ENCODE results near the gene FHOD1. TPM values are rescaled to one million over a fixed set of nuclear protein-coding genes. Genes with fewer than 3 reads are reported as not detected.
A peak's percentile ranks its signal among the peaks of the same experiment; 100 is the strongest.

FHOD1 gene
- total RNA-seq, 1 donor from 2014 or later: 2.6 TPM

- FAIRE-seq (no peak), DNase-seq (ENCODE audit: low read depth) (peak; percentile 76)
- no peak for TF ChIP-seq CTCF (IDR thresholded peaks at IDR 0.05; ENCODE audit: insufficient read depth, low read length, severe bottlenecking)
- Histone ChIP-seq H3K36me3 (ENCODE audit: control insufficient read depth, insufficient read depth, low read length) (peaks cover 2% of the 10 kb centered on the region), H3K27me3 (ENCODE audit: control insufficient read depth, insufficient read depth, low read length) (no peaks in the 10 kb centered on the region), H3K4me3 (ENCODE audit: low read depth, low read length) (peak overlapping the region; percentile 65)
Measured at GRCh38 chr16:67277999-67278772, 30.9 kb upstream of the FHOD1 start.

- TF ChIP-seq CTCF (IDR thresholded peaks at IDR 0.05; ENCODE audit: insufficient read depth, low read length, severe bottlenecking): no peak
- Histone ChIP-seq H3K4me3 (ENCODE audit: low read depth, low read length) (no peak overlapping the region), H3K36me3 (ENCODE audit: control insufficient read depth, insufficient read depth, low read length) (peaks cover 2% of the 10 kb centered on the region), H3K27me3 (ENCODE audit: control insufficient read depth, insufficient read depth, low read length) (no peaks in the 10 kb centered on the region)
- FAIRE-seq (no peak), DNase-seq (ENCODE audit: low read depth) (peak; percentile 95)
Measured at GRCh38 chr16:67277294-67277998, 30.2 kb upstream of the FHOD1 start.

GRCh38 chr16:67275321-67275720, 28.0 kb upstream of the FHOD1 start:
- FAIRE-seq (no peak), DNase-seq (ENCODE audit: low read depth) (no peak)
- TF ChIP-seq CTCF (IDR thresholded peaks at IDR 0.05; ENCODE audit: insufficient read depth, low read length, severe bottlenecking): no peak
- peaks cover 2% of the 10 kb centered on the region for H3K36me3 ChIP-seq (ENCODE audit: control insufficient read depth, insufficient read depth, low read length)
- H3K27me3 ChIP-seq (ENCODE audit: control insufficient read depth, insufficient read depth, low read length): no peaks in the 10 kb centered on the region
- H3K4me3 ChIP-seq (ENCODE audit: low read depth, low read length): no peak overlapping the region

- DNase-seq (ENCODE audit: low read depth) (no peak), FAIRE-seq (no peak)
- no peaks in the 10 kb centered on the region for H3K27me3 ChIP-seq (ENCODE audit: control insufficient read depth, insufficient read depth, low read length)
- H3K36me3 ChIP-seq (ENCODE audit: control insufficient read depth, insufficient read depth, low read length): peaks cover 1% of the 10 kb centered on the region
- no peak overlapping the region for H3K4me3 ChIP-seq (ENCODE audit: low read depth, low read length)
- TF ChIP-seq CTCF (IDR thresholded peaks at IDR 0.05; ENCODE audit: insufficient read depth, low read length, severe bottlenecking): no peak
Measured at GRCh38 chr16:67271446-67271845, 24.2 kb upstream of the FHOD1 start.

GRCh38 chr16:67270931-67271338, 23.7 kb upstream of the FHOD1 start:
- Histone ChIP-seq H3K36me3 (ENCODE audit: control insufficient read depth, insufficient read depth, low read length) (no peaks in the 10 kb centered on the region), H3K4me3 (ENCODE audit: low read depth, low read length) (no peak overlapping the region), H3K27me3 (ENCODE audit: control insufficient read depth, insufficient read depth, low read length) (no peaks in the 10 kb centered on the region)
- DNase-seq (ENCODE audit: low read depth): no peak
- no peak for FAIRE-seq
- TF ChIP-seq CTCF (IDR thresholded peaks at IDR 0.05; ENCODE audit: insufficient read depth, low read length, severe bottlenecking): no peak
